Heart left ventricle (tissue), 13 donors: ENCODE measurements around the gene WDR77.

Source experiments
- CTCF ChIP-seq, 12 donors: fragments of 200-600 bp; sonication (generic) in 4 of 12; IDR thresholded peaks; one replicate each; pipeline versions ENCODE4 v1.5.0 to v1.8.0; 2018 to 2022; ENCODE audit warnings: antibody characterized with exemption in 12 of 12, mild to moderate bottlenecking in 5 of 12
- POLR2A ChIP-seq, 2 donors: fragments of 450-650 bp; IDR thresholded peaks; one replicate each; pipeline ENCODE4 v1.6.1; 2017; ENCODE audit warnings: antibody characterized with exemption in 2 of 2, mild to moderate bottlenecking in 2 of 2, moderate library complexity in 2 of 2
- donor health status: ischemic (EF 13 %, LVEDD 7.1; RV severe dilation, severe dysfunction).
- donor health status: DM: no; HTN: yes; CAD: no.
- donor health status: DM: no; HTN: no; CAD: no.
- donor health status: ischemic (EF 25% LVEDD 6.9; RV normal size, moderate dysfunction).
- donor health status: ischemic (EF 25% LVEDD 5.7; RV mildly dilated, moderate dysfunction).
- donor health status: ischemic (EF 35%, LVEDD 5.7; RV mildly dilated, moderate dysfunction).
- donor health status: nonischemic (EF 11% LVEDD 7.7; RV severe dilation, severe dysfunction).
- donor health status: DM: yes; HTN: yes; CAD: no.
- donor health status: PGD.
- donor health status: ischemic (EF 29% LVEDD 5.4; RV normal size, mild dysfunction).
- donor health status: nonischemic (EF 23%, LVEDD 6.1; RV moderate dilation, normal function).

DNA sequence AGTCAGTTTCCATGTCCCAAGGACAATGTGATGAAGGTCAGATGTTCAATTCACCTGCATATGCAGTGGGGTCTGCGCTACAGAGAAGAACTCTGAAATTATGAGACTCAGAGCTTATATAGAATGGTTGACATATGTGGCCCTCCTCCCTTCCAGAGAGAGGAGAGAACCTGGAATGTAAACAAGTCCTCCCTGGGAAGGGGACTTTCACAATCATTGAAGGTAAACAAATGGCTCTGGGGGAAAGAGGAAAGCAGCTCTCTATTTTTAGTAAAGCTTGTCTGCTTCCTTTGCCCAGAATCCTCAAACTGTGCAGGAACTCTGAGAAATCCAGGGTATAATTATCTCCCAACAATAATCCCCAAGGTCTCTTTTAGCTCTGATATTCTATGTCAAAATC is 31.3 kb downstream of the WDR77 start:
- TF ChIP-seq CTCF (IDR thresholded peaks at IDR 0.05) (no peak), POLR2A (IDR thresholded peaks at IDR 0.05) (no peak)
